Cardiac muscle cell (in vitro differentiated cells and primary cell): ENCODE results near the gene CENPB. TPM values are rescaled to one million over a fixed set of nuclear protein-coding genes. Genes with fewer than 3 reads are reported as not detected.

ENCODE experiments used
- DNase-seq, 2 donors: peaks; one replicate each; pipeline versions ENCODE4 v3.0.0 to v3.0.0-alpha.2; 2010 to 2017; ENCODE audit warnings: low read depth in 1 of 2, low spot score in 1 of 2
- H3K27ac ChIP-seq: fragments of 200-600 bp; sonication (generic); 2 replicates; pipeline ENCODE4 v1.5.1; 2016
- H3K27me3 ChIP-seq: fragments of 200-600 bp; sonication (generic); 2 replicates; pipeline ENCODE4 v1.6.0; 2016; ENCODE audit warnings: control low read depth
- H3K36me3 ChIP-seq: fragments of 200-600 bp; sonication (generic); 2 replicates; pipeline ENCODE4 v1.5.1; 2016; ENCODE audit warnings: control low read depth
- H3K4me1 ChIP-seq: fragments of 200-600 bp; sonication (generic); 2 replicates; pipeline ENCODE4 v1.8.1; 2017; ENCODE audit warnings: low read depth, mild to moderate bottlenecking, mixed run types
- H3K4me3 ChIP-seq: fragments of 200-600 bp; sonication (generic); 2 replicates; pipeline ENCODE4 v1.5.1; 2016; ENCODE audit warnings: mild to moderate bottlenecking
- H3K9me3 ChIP-seq: fragments of 200-600 bp; sonication (generic); 2 replicates; pipeline ENCODE4 v1.5.1; 2017; ENCODE audit warnings: low read depth, mild to moderate bottlenecking, control low read depth
- CTCF ChIP-seq: IDR thresholded peaks from 2 replicates; pipeline ENCODE4 v1.5.1; 2012; ENCODE audit warnings: low read depth, mild to moderate bottlenecking, low read length
- polyA plus RNA-seq: library from polyadenylated mRNA; unstranded; fragments of >200 nt; fragmentation: Nextera tagmentation; extraction: Ambion mirVana; gene quantifications from 2 replicates; pipeline ENCODE4 v1.2.1, GENCODE V29; 2016
- total RNA-seq: library from RNA; depleted of rRNA; stranded (reverse); fragments of >200 nt; gene quantifications from 2 replicates; pipeline ENCODE4 v1.2.3, GENCODE V29; 2016

CENPB gene
- total and polyA plus RNA-seq, 2 experiments from 2014 or later = 12.5 to 47.6 TPM

- H3K27me3 ChIP-seq = peaks cover 65% of the 10 kb centered on the region
- no peaks in the 10 kb centered on the region for H3K36me3 ChIP-seq
- peak overlapping the region; percentile 15 for H3K4me3 ChIP-seq
- H3K4me1 ChIP-seq = no peaks in the 10 kb centered on the region
- H3K27ac ChIP-seq = no peak overlapping the region
- DNase-seq = peak in 1 of 2 donors; percentile 63
- peak; percentile 53 for TF ChIP-seq CTCF
- no peaks in the 10 kb centered on the region for H3K9me3 ChIP-seq
These were observed 36.6 kb downstream of the CENPB start for GRCh38 chr20:3749689-3750531.

- Histone ChIP-seq H3K4me3 (peak overlapping the region; percentile 15), H3K36me3 (no peaks in the 10 kb centered on the region), H3K27me3 (peaks cover 71% of the 10 kb centered on the region), H3K9me3 (no peaks in the 10 kb centered on the region), H3K27ac (no peak overlapping the region), H3K4me1 (no peaks in the 10 kb centered on the region)
- DNase-seq = no peak
- TF ChIP-seq CTCF = no peak
These were observed 37.4 kb downstream of the CENPB start for GRCh38 chr20:3749087-3749688.

- H3K4me1 ChIP-seq = no peaks in the 10 kb centered on the region
- DNase-seq = no peak
- no peaks in the 10 kb centered on the region for H3K36me3 ChIP-seq
- peaks cover 72% of the 10 kb centered on the region for H3K27me3 ChIP-seq
- no peak overlapping the region for H3K4me3 ChIP-seq
- no peak overlapping the region for H3K27ac ChIP-seq
- TF ChIP-seq CTCF = no peak
- no peaks in the 10 kb centered on the region for H3K9me3 ChIP-seq
These were observed 38.5 kb downstream of the CENPB start for GRCh38 chr20:3748073-3748472.

- no peak overlapping the region for H3K27ac ChIP-seq
- no peak for DNase-seq
- H3K4me3 ChIP-seq = no peak overlapping the region
- TF ChIP-seq CTCF = no peak
- H3K27me3 ChIP-seq = peaks cover 67% of the 10 kb centered on the region
- H3K36me3 ChIP-seq = no peaks in the 10 kb centered on the region
- H3K9me3 ChIP-seq = no peaks in the 10 kb centered on the region
- H3K4me1 ChIP-seq = no peaks in the 10 kb centered on the region
These were observed 39.1 kb downstream of the CENPB start for GRCh38 chr20:3747471-3747870.

GRCh38 chr20:3745686-3746173 lies 40.8 kb downstream of the CENPB start:
- Histone ChIP-seq H3K9me3 (no peaks in the 10 kb centered on the region), H3K4me1 (no peaks in the 10 kb centered on the region), H3K27ac (no peak overlapping the region), H3K27me3 (peaks cover 50% of the 10 kb centered on the region), H3K36me3 (no peaks in the 10 kb centered on the region), H3K4me3 (no peak overlapping the region)
- no peak for TF ChIP-seq CTCF
- no peak for DNase-seq
